Endodermal cell (in vitro differentiated cells): ENCODE measurements around the gene PCDHAC1. TPM values are rescaled to one million over a fixed set of nuclear protein-coding genes. Genes with fewer than 3 reads are reported as not detected.

ENCODE experiments used
- DNase-seq: peaks from one replicate; pipeline ENCODE4 v3.0.0-alpha.2; 2017
- H3K27ac ChIP-seq: 2 replicates; pipeline ENCODE4 v1.5.1; 2013; ENCODE audit warnings: mild to moderate bottlenecking, low read depth, low read length, moderate library complexity
- H3K27me3 ChIP-seq: 2 replicates; pipeline ENCODE4 v1.6.1; 2013; ENCODE audit warnings: mild to moderate bottlenecking, low read length, moderate library complexity; ENCODE audit not compliant: insufficient read depth, control insufficient read depth, poor library complexity, severe bottlenecking
- H3K36me3 ChIP-seq: 2 replicates; pipeline ENCODE4 v1.7.0; 2013; ENCODE audit warnings: mild to moderate bottlenecking, low read length, moderate library complexity; ENCODE audit not compliant: control insufficient read depth, insufficient read depth
- H3K4me1 ChIP-seq: one replicate; pipeline ENCODE4 v1.7.0; 2013; ENCODE audit warnings: low read length; ENCODE audit not compliant: control insufficient read depth, insufficient read depth
- H3K4me3 ChIP-seq: 2 replicates; pipeline ENCODE4 v1.5.1; 2013; ENCODE audit warnings: mild to moderate bottlenecking, low read length, moderate library complexity
- H3K9ac ChIP-seq: 2 replicates; pipeline ENCODE4 v1.6.1; 2013; ENCODE audit warnings: mild to moderate bottlenecking, low read length, moderate library complexity; ENCODE audit not compliant: poor library complexity, severe bottlenecking; ENCODE audit errors: extremely low read depth
- H3K9me3 ChIP-seq: 2 replicates; pipeline ENCODE4 v1.6.1; 2013; ENCODE audit warnings: mild to moderate bottlenecking, low read length, moderate library complexity; ENCODE audit not compliant: control insufficient read depth
- H3K27ac Mint-ChIP-seq: 2 replicates; pipeline ENCODE4 v1.8.0; 2020; ENCODE audit warnings: mixed read lengths
- H3K27me3 Mint-ChIP-seq: 2 replicates; pipeline ENCODE4 v1.8.0; 2021; ENCODE audit warnings: mild to moderate bottlenecking, mixed read lengths; ENCODE audit not compliant: insufficient read depth
- H3K36me3 Mint-ChIP-seq: 2 replicates; pipeline ENCODE4 v1.8.0; 2020; ENCODE audit warnings: low read depth, mixed read lengths
- H3K4me1 Mint-ChIP-seq: 2 replicates; pipeline ENCODE4 v1.8.0; 2020; ENCODE audit warnings: mixed read lengths
- H3K4me3 Mint-ChIP-seq: 2 replicates; pipeline ENCODE4 v1.8.0; 2020; ENCODE audit warnings: mild to moderate bottlenecking, moderate library complexity, mixed read lengths
- H3K9me3 Mint-ChIP-seq: 2 replicates; pipeline ENCODE4 v1.8.0; 2020; ENCODE audit warnings: mild to moderate bottlenecking, mixed read lengths
- CTCF ChIP-seq: fragments of 200-600 bp; sonication (generic); conservative IDR thresholded peaks from 2 replicates; pipeline ENCODE4 v1.5.0; 2021; ENCODE audit warnings: antibody characterized with exemption, mild to moderate bottlenecking
- WGBS, 2 experiments: methylation state at CpG; one replicate each; pipeline versions ENCODE4 v1.1.5 to v1.1.7; 2013; ENCODE audit warnings: missing lambda C conversion rate in 2 of 2, mixed read lengths in 1 of 2; ENCODE audit not compliant: insufficient coverage in 1 of 2, insufficient read length in 1 of 2; 5-methylcytosine and 5-hydroxymethylcytosine counted together
- total RNA-seq, 2 donors: library from RNA; stranded (reverse); fragmentation: NEBNext Ultra II Directional in 1 of 2; extraction: Animal tissue kit (Norgen Biotek cat#: 25700) in 1 of 2; gene quantifications; 2 replicates in 1 of 2; 3 replicates in 1 of 2; pipeline ENCODE4 v1.2.1, GENCODE V29; 2021

PCDHAC1 gene
- total RNA-seq, 2 donors from 2014 or later, result 3.2 to 6.1 TPM

- Mint-ChIP-seq H3K27ac (no peak overlapping the region), H3K9me3 (no peaks in the 10 kb centered on the region), H3K36me3 (no peaks in the 10 kb centered on the region), H3K27me3 (peaks cover 28% of the 10 kb centered on the region), H3K4me1 (peaks cover 5% of the 10 kb centered on the region), H3K4me3 (no peak overlapping the region)
- Histone ChIP-seq H3K4me3 (no peak overlapping the region), H3K9me3 (no peaks in the 10 kb centered on the region), H3K27ac (no peak overlapping the region), H3K4me1 (no peaks in the 10 kb centered on the region), H3K9ac (no peak overlapping the region), H3K27me3 (peaks cover 24% of the 10 kb centered on the region), H3K36me3 (no peaks in the 10 kb centered on the region)
- 90% methylated on average over 1 of the region's 1 CpG; no CpG with 5 or more reads in 1 of the 2 experiments for WGBS, 2 experiments
- no peak for TF ChIP-seq CTCF
- DNase-seq, result no peak
These were observed 36.1 kb downstream of the PCDHAC1 start for GRCh38 chr5:140962190-140962589.

- 87 to 100% methylated on average over 1 to 3 of the region's 3 CpGs for WGBS, 2 experiments
- DNase-seq, result no peak
- Mint-ChIP-seq H3K27ac (no peak overlapping the region), H3K36me3 (peaks cover 4% of the 10 kb centered on the region), H3K4me1 (peaks cover 5% of the 10 kb centered on the region), H3K9me3 (no peaks in the 10 kb centered on the region), H3K27me3 (peaks cover 45% of the 10 kb centered on the region), H3K4me3 (no peak overlapping the region)
- Histone ChIP-seq H3K4me1 (no peaks in the 10 kb centered on the region), H3K36me3 (no peaks in the 10 kb centered on the region), H3K9ac (no peak overlapping the region), H3K4me3 (no peak overlapping the region), H3K27me3 (peaks cover 46% of the 10 kb centered on the region), H3K9me3 (no peaks in the 10 kb centered on the region), H3K27ac (no peak overlapping the region)
- no peak for TF ChIP-seq CTCF
These were observed 38.3 kb downstream of the PCDHAC1 start for GRCh38 chr5:140964356-140964755.

- peaks cover 45% of the 10 kb centered on the region for H3K27me3 Mint-ChIP-seq
- peak overlapping the region; percentile 84 for H3K4me3 ChIP-seq
- no peaks in the 10 kb centered on the region for H3K9me3 Mint-ChIP-seq
- no peaks in the 10 kb centered on the region for H3K36me3 ChIP-seq
- no peak overlapping the region for H3K9ac ChIP-seq
- H3K4me3 Mint-ChIP-seq, result peak overlapping the region; percentile 77
- no peaks in the 10 kb centered on the region for H3K4me1 ChIP-seq
- no peak overlapping the region for H3K27ac Mint-ChIP-seq
- H3K36me3 Mint-ChIP-seq, result peaks cover 4% of the 10 kb centered on the region
- no peak overlapping the region for H3K27ac ChIP-seq
- no peak for DNase-seq
- peaks cover 49% of the 10 kb centered on the region for H3K27me3 ChIP-seq
- peaks cover 5% of the 10 kb centered on the region for H3K4me1 Mint-ChIP-seq
- 1% methylated on average over 6 to 9 of the region's 9 CpGs for WGBS, 2 experiments
- no peak for TF ChIP-seq CTCF
- H3K9me3 ChIP-seq, result no peaks in the 10 kb centered on the region
These were observed 39.8 kb downstream of the PCDHAC1 start for GRCh38 chr5:140965905-140966292.
